ENCODE measurements around the gene CLTB. TPM values are rescaled to one million over a fixed set of nuclear protein-coding genes. Genes with fewer than 3 reads are reported as not detected.

CLTB gene
- total and polyA plus RNA-seq, 2 experiments from 2014 or later: 26.8 to 34.0 TPM

GRCh38 chr5:176361437-176362232, 54.7 kb downstream of the CLTB start, which contains the start of gene KIAA1191 (continued):
- TF ChIP-seq ZNF462 (CRISPR knock-in tag; IDR thresholded peaks at IDR 0.05): no peak
- no peak for TF ChIP-seq ZNF114 (CRISPR knock-in tag; IDR thresholded peaks at IDR 0.05)
- no peak for TF ChIP-seq EZH2 (IDR thresholded peaks at IDR 0.05; ENCODE audit: low read depth, unreplicated experiment)
- TF ChIP-seq CREB1 (CRISPR knock-in tag; IDR thresholded peaks at IDR 0.05; ENCODE audit: low read depth): 0 out of 2 replicates have a peak, but pooled peaks have one; percentile 18
- no peak for TF ChIP-seq NANOG (IDR thresholded peaks at IDR 0.05; ENCODE audit: borderline replicate concordance)
- TF ChIP-seq POLR2AphosphoS5 (IDR thresholded peaks at IDR 0.05; ENCODE audit: low read depth): peak; percentile 99
- no peak for TF ChIP-seq ZNF331 (CRISPR knock-in tag; IDR thresholded peaks at IDR 0.05; ENCODE audit: low read depth)
- TF ChIP-seq STAT1 (IDR thresholded peaks at IDR 0.05; ENCODE audit: unreplicated experiment): no peak
- TF ChIP-seq ETS1 (IDR thresholded peaks at IDR 0.05): peak; percentile 72
- TF ChIP-seq EZH2phosphoT487 (IDR thresholded peaks at IDR 0.05; ENCODE audit: unreplicated experiment): no peak
